Hematopoietic multipotent progenitor cell (in vitro differentiated cells): ENCODE measurements around the gene ZMYM4. TPM values are rescaled to one million over a fixed set of nuclear protein-coding genes. Genes with fewer than 3 reads are reported as not detected.
"Not testable (repeated sequence)": the region's sequence is repeated elsewhere in the genome, so short reads cannot be mapped to it uniquely, and the experiment has no call there.

Experiments
- DNase-seq, 3 donors: peaks; one replicate each; pipeline ENCODE4 v3.0.0-alpha.2; 2011 to 2015; ENCODE audit warnings: low read depth in 2 of 3, low spot score in 2 of 3
- total RNA-seq: library from RNA; depleted of rRNA; stranded (reverse); fragments of >200 nt; gene quantifications from one replicate; pipeline ENCODE4 v1.2.3, GENCODE V29; 2012

ZMYM4 gene
- total RNA-seq, 1 donor = 26.7 TPM

GRCh38 chr1:35319988-35320713 is 51.6 kb downstream of the ZMYM4 start:
- DNase-seq = no peak

- no peak for DNase-seq
Measured at GRCh38 chr1:35320937-35321336, 52.4 kb downstream of the ZMYM4 start.

- DNase-seq = no peak
Measured at GRCh38 chr1:35324486-35324885, 56.0 kb downstream of the ZMYM4 start.

GRCh38 chr1:35326246-35326866 is 57.8 kb downstream of the ZMYM4 start:
- DNase-seq = no peak

- DNase-seq = not testable (repeated sequence)
Measured at GRCh38 chr1:35331618-35332017, 63.1 kb downstream of the ZMYM4 start.

- DNase-seq = no peak
Measured at GRCh38 chr1:35334485-35334884, 66.0 kb downstream of the ZMYM4 start.

GRCh38 chr1:35340519-35340918 is 72.0 kb downstream of the ZMYM4 start:
- no peak for DNase-seq

GRCh38 chr1:35345439-35345981 is 77.0 kb downstream of the ZMYM4 start:
- DNase-seq = no peak

GRCh38 chr1:35350872-35351271 is 82.4 kb downstream of the ZMYM4 start:
- no peak for DNase-seq

GRCh38 chr1:35359995-35360394 is 91.5 kb downstream of the ZMYM4 start:
- no peak for DNase-seq

- DNase-seq = no peak
Measured at GRCh38 chr1:35361638-35362037, 93.1 kb downstream of the ZMYM4 start.

GRCh38 chr1:35364741-35365140 is 96.2 kb downstream of the ZMYM4 start:
- no peak for DNase-seq

- no peak for DNase-seq
Measured at GRCh38 chr1:35367914-35368313, 99.4 kb downstream of the ZMYM4 start.

GRCh38 chr1:35369922-35370671 is 101.6 kb downstream of the ZMYM4 start:
- peak in 2 of 3 donors; percentile 88 to 97 for DNase-seq

GRCh38 chr1:35371506-35371905 is 103.0 kb downstream of the ZMYM4 start:
- DNase-seq = no peak

GRCh38 chr1:35377555-35377954 is 109.0 kb downstream of the ZMYM4 start:
- DNase-seq = no peak

GRCh38 chr1:35379317-35380000 is 111.0 kb downstream of the ZMYM4 start:
- DNase-seq = no peak

GRCh38 chr1:35380111-35380510 is 111.6 kb downstream of the ZMYM4 start:
- DNase-seq = not testable (repeated sequence)

- DNase-seq = no peak
Measured at GRCh38 chr1:35382107-35382506, 113.6 kb downstream of the ZMYM4 start.

GRCh38 chr1:35386290-35386689 is 117.8 kb downstream of the ZMYM4 start:
- no peak for DNase-seq

GRCh38 chr1:35386959-35387358 is 118.5 kb downstream of the ZMYM4 start:
- no peak for DNase-seq
